Measurements from ENCODE around the gene RBFOX2. TPM values are rescaled to one million over a fixed set of nuclear protein-coding genes. Genes with fewer than 3 reads are reported as not detected.

The RBFOX2 gene
- total RNA-seq, 1 experiment from 2014 or later = 77.7 TPM

DNA sequence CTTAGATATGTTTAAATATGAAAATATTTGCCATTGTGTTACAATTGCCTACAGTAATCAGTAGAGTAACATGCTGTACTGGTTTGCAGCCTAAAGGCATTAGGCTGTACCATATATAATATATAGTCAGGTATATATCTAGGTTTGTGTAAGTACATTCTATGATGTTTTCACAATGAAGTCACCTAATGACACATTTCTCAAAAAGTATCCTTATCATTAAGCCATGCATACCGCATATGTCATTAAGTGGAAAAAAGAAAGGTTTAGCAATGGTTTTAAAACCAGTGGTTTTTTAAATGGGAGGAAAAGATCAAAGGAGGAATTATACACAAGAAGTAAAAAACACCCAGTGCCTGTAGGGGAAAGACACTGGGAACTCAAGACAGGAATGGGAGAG is 122.7 kb downstream of the RBFOX2 start:
- DNase-seq = no peak
- H3K4me3 ChIP-seq (ENCODE audit: insufficient read depth, low read depth, low read length) = no peak overlapping the region
- no peaks in the 10 kb centered on the region for H3K27me3 ChIP-seq (ENCODE audit: control insufficient read depth, insufficient read depth, low read length)
- no peaks in the 10 kb centered on the region for H3K36me3 ChIP-seq (replicated peaks; ENCODE audit: control insufficient read depth, insufficient read depth, low read length)

DNA sequence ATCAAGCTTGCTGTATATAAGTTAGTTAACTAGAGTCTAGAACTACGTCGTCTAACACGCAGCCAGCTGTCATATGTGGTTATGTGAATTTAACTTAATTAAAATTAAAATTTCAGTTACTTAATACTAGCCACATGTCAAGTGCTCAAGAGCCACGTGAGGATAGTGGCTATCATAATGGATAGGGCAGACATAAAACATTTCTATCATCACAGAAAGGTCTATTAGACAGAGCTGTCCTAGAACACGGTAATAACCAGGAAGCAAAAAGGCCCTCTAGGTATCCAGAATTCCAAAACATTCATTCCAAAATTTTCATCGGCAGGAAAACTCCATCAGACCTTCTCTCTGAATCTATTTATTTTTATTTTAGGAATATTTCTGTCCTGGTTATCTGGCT is 123.9 kb downstream of the RBFOX2 start:
- Histone ChIP-seq H3K36me3 (replicated peaks; ENCODE audit: control insufficient read depth, insufficient read depth, low read length) (no peaks in the 10 kb centered on the region), H3K4me3 (ENCODE audit: insufficient read depth, low read depth, low read length) (no peak overlapping the region), H3K27me3 (ENCODE audit: control insufficient read depth, insufficient read depth, low read length) (no peaks in the 10 kb centered on the region)
- no peak for DNase-seq

DNA sequence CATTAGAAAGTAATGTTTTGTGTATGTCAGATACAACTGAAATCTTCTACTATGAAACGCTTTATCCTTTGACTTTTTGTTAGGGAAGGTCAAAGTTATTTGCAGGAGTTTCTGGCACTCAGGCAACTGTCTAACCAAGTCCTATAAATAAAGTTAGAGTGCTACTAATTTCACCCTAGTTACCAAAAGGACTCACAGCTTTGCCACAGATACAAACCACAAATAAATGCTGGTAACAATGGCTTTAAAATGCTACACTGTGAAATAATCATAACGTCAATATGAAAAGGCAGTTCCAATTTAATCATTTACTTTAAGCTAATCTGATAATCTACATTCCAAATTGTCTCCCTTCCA is 124.3 kb downstream of the RBFOX2 start:
- DNase-seq = no peak
- no peak overlapping the region for H3K4me3 ChIP-seq (ENCODE audit: insufficient read depth, low read depth, low read length)
- no peaks in the 10 kb centered on the region for H3K27me3 ChIP-seq (ENCODE audit: control insufficient read depth, insufficient read depth, low read length)
- H3K36me3 ChIP-seq (replicated peaks; ENCODE audit: control insufficient read depth, insufficient read depth, low read length) = no peaks in the 10 kb centered on the region

DNA sequence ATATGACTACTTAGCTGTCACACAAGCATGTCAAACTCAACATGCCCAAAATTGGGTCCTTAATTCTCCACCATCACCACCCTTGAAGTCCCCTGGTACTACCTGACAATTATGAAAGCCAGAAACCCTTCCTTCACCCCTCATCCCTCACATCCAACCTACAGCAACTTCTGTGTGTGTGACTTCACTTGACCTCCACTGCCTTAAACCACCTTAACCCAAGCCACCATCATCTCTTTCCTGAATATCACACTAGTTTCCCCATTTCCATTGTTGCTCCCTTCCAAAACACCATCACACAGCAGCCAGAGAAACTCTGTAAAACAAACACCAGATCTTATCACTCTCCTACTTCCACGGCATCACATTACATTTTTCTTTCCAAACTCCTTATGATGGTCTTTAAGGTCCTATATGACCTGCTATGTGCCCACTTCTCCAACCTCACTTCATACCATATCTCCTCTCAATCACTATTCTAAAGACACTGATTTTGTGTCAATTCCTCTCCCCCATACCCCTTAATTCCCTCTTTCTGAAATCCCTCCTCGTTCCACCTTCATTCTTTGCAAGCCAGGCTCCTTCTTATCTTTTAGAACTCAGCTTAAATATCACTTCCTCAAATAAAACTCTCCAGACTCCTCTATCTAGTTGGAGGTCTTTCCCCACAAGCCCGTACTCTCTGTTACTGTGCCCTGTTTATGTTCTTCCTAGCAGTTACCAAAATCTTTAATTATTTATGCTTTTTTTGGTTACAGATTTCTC is 124.9 kb downstream of the RBFOX2 start:
- no peaks in the 10 kb centered on the region for H3K27me3 ChIP-seq (ENCODE audit: control insufficient read depth, insufficient read depth, low read length)
- no peak overlapping the region for H3K4me3 ChIP-seq (ENCODE audit: insufficient read depth, low read depth, low read length)
- no peak for DNase-seq

DNA sequence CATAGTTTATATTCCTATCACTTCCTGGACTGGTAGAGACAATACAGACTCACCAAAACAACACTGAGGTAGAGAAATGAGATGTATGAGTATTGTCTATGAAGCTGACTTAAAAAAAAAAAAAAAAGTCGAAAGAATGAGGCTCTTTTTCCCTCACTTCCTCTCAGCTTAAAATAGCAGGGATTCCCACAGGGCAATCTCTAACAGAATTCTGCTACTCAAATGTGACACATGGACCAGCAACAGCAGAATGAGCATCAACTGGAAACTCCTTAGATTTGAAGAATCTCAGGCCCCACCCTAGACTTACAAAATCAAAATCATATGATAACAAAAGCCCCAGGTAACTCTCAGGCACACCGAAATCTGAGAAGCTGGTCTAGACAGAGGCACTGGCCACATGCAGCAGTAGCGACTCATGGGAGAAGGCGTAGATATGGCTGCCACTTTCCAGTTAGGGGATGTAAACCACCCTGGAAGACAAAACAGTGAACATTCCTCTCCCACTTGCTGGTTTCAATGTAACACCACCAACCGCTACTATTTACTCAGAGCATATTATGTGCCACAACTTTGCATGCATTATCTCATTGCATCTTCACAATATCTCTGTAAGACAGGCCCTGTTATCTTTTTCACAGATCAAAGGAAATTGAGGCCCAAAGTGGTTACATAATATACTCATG is 128.0 kb downstream of the RBFOX2 start:
- DNase-seq = no peak
- H3K27me3 ChIP-seq (ENCODE audit: control insufficient read depth, insufficient read depth, low read length) = no peaks in the 10 kb centered on the region
- no peaks in the 10 kb centered on the region for H3K36me3 ChIP-seq (replicated peaks; ENCODE audit: control insufficient read depth, insufficient read depth, low read length)
- H3K4me3 ChIP-seq (ENCODE audit: insufficient read depth, low read depth, low read length) = no peak overlapping the region

More for the DNA sequence above, 124.9 kb downstream of the RBFOX2 start:
- H3K36me3 ChIP-seq (replicated peaks; ENCODE audit: control insufficient read depth, insufficient read depth, low read length) = no peaks in the 10 kb centered on the region

DNA sequence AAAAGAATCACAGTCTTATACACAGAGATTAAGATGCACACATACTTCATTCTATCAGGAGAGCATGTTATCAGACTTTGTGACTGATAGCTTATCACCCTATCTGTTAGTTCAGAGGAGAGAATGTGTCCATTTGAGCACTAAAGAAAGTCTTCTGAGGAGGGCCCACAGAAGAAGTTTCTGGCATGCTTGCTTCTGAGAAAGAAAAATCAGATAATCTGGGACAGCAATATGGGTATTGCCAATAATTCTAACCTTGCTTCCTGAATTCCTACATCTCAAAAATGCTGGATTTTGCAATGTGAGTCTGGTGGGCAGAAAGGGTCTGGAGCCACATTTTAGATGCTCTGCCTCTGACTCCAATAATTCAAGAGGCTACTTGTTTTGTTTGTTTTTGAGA is 128.9 kb downstream of the RBFOX2 start:
- no peak overlapping the region for H3K4me3 ChIP-seq (ENCODE audit: insufficient read depth, low read depth, low read length)
- H3K27me3 ChIP-seq (ENCODE audit: control insufficient read depth, insufficient read depth, low read length) = no peaks in the 10 kb centered on the region
- no peak for DNase-seq
- no peaks in the 10 kb centered on the region for H3K36me3 ChIP-seq (replicated peaks; ENCODE audit: control insufficient read depth, insufficient read depth, low read length)

DNA sequence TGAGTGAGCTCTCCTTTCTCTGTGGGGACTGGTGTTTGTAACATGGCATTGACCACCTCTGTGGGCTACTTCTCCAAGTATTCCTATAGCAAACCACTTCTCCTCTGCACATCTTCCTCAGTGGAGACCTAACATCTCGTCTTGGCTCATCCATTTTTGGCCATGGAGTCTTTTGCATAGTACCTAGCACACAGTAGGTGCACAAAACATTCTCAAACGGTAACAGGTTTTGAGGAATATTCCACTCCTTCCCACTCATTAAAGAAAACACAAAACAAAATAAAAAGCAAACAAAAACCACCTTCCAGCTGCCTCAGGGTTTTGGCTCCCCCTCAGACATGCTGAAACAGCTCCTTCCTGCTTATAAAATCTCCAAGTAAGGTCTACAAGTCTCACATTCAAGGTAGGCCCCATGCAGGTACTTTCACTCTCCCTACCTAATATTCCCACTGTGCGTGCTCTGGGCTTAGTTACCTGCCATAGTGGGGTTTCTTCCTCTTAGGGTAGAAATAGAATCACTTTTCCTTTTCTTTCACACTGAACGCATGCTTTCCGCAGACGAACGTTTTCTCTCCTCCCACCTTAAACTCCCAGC is 132.4 kb downstream of the RBFOX2 start:
- no peak for DNase-seq
- Histone ChIP-seq H3K27me3 (ENCODE audit: control insufficient read depth, insufficient read depth, low read length) (no peaks in the 10 kb centered on the region), H3K36me3 (replicated peaks; ENCODE audit: control insufficient read depth, insufficient read depth, low read length) (no peaks in the 10 kb centered on the region), H3K4me3 (ENCODE audit: insufficient read depth, low read depth, low read length) (no peak overlapping the region)

DNA sequence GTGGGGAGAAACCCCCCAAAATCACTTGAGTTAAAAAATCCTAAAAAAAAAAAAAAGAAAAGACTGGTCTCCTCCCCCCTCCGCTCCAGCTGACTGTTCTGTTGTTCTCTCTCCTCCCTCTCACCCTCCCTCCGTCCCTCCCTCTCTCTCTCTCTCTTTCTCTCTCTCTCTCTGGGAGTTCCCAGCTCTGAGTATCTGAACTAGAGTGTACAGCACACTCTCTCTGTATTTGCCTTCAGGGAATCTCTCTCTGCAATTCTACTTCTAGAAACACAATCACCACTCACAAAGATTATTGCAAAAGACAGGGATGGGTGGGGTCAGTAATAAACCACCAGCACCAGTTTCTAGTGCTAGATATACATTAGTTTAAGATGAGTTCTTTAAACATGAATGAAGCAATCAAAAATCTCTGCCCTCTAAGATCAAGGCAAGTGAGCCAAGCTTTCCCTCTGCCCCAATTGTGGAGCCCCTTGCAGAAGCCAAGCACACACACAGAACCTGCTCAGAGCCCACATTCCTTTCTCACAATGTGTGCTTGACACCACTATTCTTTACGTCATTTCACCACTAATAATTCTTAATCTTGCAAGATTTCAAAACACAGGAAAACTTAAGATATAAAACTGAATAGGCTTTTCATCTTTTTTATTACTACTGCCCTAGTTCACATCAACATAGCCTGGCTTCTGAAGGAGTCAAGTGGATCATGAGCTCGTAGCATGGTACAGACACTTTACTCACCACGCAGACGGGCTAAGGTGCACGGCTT is 133.5 kb downstream of the RBFOX2 start:
- Histone ChIP-seq H3K27me3 (ENCODE audit: control insufficient read depth, insufficient read depth, low read length) (no peaks in the 10 kb centered on the region), H3K4me3 (ENCODE audit: insufficient read depth, low read depth, low read length) (no peak overlapping the region), H3K36me3 (replicated peaks; ENCODE audit: control insufficient read depth, insufficient read depth, low read length) (no peaks in the 10 kb centered on the region)
- DNase-seq = no peak

DNA sequence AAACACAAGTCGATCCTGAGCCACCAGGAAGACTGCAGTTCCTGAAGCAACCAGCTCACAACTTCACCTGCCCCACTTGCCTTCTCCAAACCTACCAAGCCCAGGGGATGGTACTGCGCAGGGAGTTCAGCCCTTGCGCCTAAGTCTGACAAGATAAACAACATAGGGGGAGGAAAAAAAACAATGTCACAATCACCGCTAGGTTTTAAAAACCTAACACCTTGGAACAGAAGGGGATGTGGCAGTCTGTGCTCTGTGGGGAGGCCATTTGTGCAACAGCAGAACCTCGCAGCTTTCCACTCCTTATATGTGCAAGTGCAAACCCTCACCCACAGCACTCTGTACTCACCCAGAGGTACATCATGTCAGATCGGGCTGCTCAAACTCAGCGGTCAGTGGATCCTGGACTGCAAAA is 134.2 kb downstream of the RBFOX2 start:
- Histone ChIP-seq H3K27me3 (ENCODE audit: control insufficient read depth, insufficient read depth, low read length) (no peaks in the 10 kb centered on the region), H3K4me3 (ENCODE audit: insufficient read depth, low read depth, low read length) (no peak overlapping the region), H3K36me3 (replicated peaks; ENCODE audit: control insufficient read depth, insufficient read depth, low read length) (no peaks in the 10 kb centered on the region)
- DNase-seq = no peak

DNA sequence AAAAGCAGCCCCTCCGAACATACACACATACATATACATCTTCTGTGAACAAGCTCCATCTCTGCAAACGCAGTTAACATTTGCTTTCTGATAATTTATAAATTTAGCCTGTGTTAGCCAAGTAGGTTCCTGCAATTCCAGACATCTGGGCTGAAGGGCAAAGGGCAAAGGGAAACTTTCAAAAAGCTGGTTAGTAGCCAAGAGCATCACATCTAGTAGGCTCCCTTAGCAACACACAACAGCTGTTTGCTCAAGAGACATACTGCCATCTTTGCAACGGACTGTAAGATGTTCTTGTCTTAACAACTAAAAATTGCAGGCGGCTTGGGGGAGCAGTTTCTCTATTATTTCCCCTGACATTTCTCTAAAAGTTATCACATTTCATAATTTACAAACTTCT is 134.9 kb downstream of the RBFOX2 start:
- no peak for DNase-seq
- Histone ChIP-seq H3K27me3 (ENCODE audit: control insufficient read depth, insufficient read depth, low read length) (no peaks in the 10 kb centered on the region), H3K4me3 (ENCODE audit: insufficient read depth, low read depth, low read length) (no peak overlapping the region), H3K36me3 (replicated peaks; ENCODE audit: control insufficient read depth, insufficient read depth, low read length) (no peaks in the 10 kb centered on the region)

DNA sequence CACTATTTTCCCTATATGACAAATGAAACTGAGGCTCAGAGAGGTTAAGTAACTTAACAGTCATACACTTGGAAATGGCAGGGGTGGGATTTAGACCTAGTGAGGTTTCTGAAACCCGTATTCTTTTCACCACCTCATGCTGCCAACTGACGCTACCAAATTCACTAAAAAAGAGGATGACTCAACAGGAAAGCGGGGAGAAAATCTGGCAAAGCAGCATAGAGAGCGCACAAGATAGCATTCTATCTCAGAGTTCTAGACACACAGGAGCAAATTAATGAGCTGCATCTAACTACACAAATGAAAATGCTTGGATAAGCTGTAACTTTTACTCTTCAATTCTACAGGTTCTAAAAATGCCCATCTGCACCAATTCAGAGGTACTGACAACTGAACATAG is 136.4 kb downstream of the RBFOX2 start:
- no peaks in the 10 kb centered on the region for H3K27me3 ChIP-seq (ENCODE audit: control insufficient read depth, insufficient read depth, low read length)
- no peaks in the 10 kb centered on the region for H3K36me3 ChIP-seq (replicated peaks; ENCODE audit: control insufficient read depth, insufficient read depth, low read length)
- no peak for DNase-seq
- no peak overlapping the region for H3K4me3 ChIP-seq (ENCODE audit: insufficient read depth, low read depth, low read length)

DNA sequence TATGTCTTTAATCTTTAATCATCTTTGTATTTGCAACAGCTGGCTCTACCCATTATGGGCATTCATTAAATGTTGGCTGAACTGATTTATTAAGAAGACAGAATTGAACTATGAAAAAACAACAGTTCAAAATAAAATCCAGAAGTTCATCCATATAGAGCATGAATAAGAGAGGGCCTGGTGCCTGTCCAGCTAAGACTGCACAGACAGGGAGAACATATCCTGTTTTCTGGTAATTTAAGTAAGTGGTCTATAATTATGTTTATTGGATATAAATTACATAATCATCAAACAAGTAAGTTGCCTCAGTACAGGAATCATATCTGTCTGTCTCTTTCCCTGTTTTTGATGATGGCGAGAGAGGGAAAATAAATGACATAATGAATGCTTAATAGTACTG is 137.2 kb downstream of the RBFOX2 start:
- Histone ChIP-seq H3K4me3 (ENCODE audit: insufficient read depth, low read depth, low read length) (no peak overlapping the region), H3K27me3 (ENCODE audit: control insufficient read depth, insufficient read depth, low read length) (no peaks in the 10 kb centered on the region), H3K36me3 (replicated peaks; ENCODE audit: control insufficient read depth, insufficient read depth, low read length) (no peaks in the 10 kb centered on the region)
- DNase-seq = no peak

DNA sequence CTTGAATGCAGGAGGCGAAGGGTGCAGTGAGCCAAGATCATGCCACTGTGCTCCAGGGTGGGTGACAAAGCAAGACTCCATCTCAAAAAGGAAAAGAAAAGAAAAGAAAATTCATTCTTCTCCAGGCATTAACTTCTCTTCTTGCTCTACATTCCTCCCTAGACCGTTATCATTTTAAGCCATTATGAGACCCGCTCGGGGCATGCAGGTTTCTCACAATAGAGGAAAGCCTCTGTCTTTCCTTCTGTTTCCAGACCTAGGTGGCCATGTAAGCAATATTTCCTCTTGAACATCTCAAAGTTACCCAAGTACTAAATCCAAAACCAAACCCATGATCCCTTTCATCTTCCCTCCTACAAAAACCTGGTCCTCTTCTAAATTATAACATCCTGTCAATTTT is 139.6 kb downstream of the RBFOX2 start:
- no peak overlapping the region for H3K4me3 ChIP-seq (ENCODE audit: insufficient read depth, low read depth, low read length)
- no peaks in the 10 kb centered on the region for H3K36me3 ChIP-seq (replicated peaks; ENCODE audit: control insufficient read depth, insufficient read depth, low read length)
- H3K27me3 ChIP-seq (ENCODE audit: control insufficient read depth, insufficient read depth, low read length) = no peaks in the 10 kb centered on the region
- no peak for DNase-seq

DNA sequence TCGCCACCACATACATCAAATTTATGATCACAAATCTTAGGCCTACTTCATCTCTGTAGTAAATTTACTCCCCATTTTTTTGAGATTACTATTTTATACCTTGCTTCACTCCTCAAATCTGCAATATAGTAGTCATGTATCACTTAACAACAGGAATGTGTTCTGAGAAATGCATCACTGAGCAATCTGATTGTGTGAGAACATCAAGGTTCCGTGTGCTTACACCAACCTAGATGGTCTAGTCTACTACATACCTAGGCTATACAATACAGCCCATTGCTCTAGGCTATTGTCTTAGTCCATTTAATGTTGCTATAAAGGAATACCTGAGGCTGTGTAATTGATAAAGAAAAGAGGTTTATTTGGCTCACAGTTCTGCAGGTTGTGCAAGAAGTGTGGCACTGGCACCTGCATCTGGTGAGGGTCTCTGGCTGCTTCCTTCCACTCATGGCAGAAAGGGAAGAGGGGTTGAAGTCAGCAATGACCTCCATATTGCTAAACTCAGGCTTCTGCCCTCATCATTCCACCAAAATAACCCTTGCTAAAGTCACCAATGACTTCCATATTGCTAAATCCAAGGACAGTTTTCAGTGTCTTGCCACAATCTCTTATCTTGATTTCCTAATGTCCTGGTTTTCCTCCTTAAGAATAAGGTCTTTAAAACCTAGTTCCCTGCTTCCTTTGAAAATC is 140.3 kb downstream of the RBFOX2 start:
- H3K4me3 ChIP-seq (ENCODE audit: insufficient read depth, low read depth, low read length) = no peak overlapping the region
- DNase-seq = no peak
- H3K36me3 ChIP-seq (replicated peaks; ENCODE audit: control insufficient read depth, insufficient read depth, low read length) = no peaks in the 10 kb centered on the region
- H3K27me3 ChIP-seq (ENCODE audit: control insufficient read depth, insufficient read depth, low read length) = no peaks in the 10 kb centered on the region
